ENCODE measurements around the gene CHML. TPM values are rescaled to one million over a fixed set of nuclear protein-coding genes. Genes with fewer than 3 reads are reported as not detected.

The CHML gene
- total RNA-seq, 1 donor from 2014 or later, result 21.4 TPM

DNA sequence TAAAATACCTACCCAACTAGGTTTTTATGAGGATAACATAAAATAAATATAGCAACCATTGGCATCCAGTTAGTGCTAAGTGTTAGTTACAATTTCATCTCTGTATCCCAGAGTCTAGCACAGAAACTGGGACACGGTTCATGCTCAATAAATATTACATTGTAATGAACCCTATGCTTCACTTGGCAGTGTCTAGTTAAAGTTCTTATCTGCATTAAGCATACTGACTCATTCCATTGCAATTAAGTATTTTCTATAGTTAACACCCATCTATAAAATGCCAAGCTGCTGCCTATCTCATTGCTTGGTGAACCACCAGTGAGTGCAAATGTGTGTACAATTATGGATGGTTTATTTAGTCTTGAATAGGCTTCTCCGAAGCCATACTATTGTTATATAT lies 15.2 kb downstream of the CHML start:
- Mint-ChIP-seq H3K9me3 (no peaks in the 10 kb centered on the region), H3K4me1 (peaks cover 12% of the 10 kb centered on the region), H3K27me3 (no peaks in the 10 kb centered on the region), H3K36me3 (ENCODE audit: low read depth) (no peaks in the 10 kb centered on the region), H3K4me3 (no peak overlapping the region), H3K27ac (no peak overlapping the region)
- intact Hi-C loops (cut with micrococcal nuclease), result no loop called here
- DNase-seq, result no peak

DNA sequence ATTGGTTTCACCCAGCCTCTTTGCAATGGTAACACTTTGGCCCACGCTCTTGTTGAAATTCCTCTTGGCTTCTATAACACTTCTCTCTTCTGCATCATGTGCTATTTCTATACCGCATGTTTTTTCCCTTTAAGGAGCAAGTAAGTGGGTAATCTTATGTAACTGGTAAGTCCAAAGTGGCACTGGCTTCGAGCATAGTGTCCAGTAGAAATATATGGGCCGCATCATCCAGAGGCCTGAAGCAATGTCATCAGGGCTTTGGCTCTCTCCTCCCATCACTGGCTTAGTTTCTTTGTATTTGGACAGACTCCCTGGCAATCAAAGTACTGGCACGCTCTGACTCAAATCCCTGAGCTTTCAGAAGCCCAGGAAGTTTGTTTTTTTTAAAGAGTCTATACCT lies 17.5 kb downstream of the CHML start:
- intact Hi-C loops (cut with micrococcal nuclease), result no loop called here

DNA sequence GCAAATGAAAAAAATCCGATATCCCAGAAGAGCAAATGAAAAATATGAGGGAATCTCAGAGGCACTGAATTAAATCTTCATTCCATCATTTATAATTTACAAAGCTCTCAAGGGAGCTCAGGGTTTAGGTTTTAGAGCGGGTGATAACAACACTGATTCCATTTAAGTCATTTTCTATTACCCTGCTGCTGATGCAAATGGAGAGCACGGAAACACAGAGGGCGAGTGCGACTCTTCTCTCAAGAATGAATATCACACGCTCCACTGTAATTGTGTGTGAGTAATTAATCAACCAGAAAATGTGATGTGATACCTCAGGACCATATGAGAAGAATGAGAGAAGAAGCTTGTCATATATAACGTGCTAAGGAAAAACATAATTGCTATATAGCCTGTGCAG lies 22.7 kb downstream of the CHML start:
- no peak overlapping the region for H3K4me3 Mint-ChIP-seq
- H3K4me1 Mint-ChIP-seq, result peaks cover 16% of the 10 kb centered on the region
- no peaks in the 10 kb centered on the region for H3K36me3 Mint-ChIP-seq (ENCODE audit: low read depth)
- intact Hi-C loops (cut with micrococcal nuclease), result no loop called here
- H3K27ac Mint-ChIP-seq, result peak overlapping the region; percentile 27
- no peak for DNase-seq
- no peaks in the 10 kb centered on the region for H3K9me3 Mint-ChIP-seq
- no peaks in the 10 kb centered on the region for H3K27me3 Mint-ChIP-seq

More for the DNA sequence above, 17.5 kb downstream of the CHML start:
- H3K9me3 Mint-ChIP-seq, result no peaks in the 10 kb centered on the region
- H3K27ac Mint-ChIP-seq, result no peak overlapping the region
- H3K4me3 Mint-ChIP-seq, result no peak overlapping the region
- no peaks in the 10 kb centered on the region for H3K36me3 Mint-ChIP-seq (ENCODE audit: low read depth)
- DNase-seq, result no peak
- H3K27me3 Mint-ChIP-seq, result no peaks in the 10 kb centered on the region
- H3K4me1 Mint-ChIP-seq, result peaks cover 7% of the 10 kb centered on the region

DNA sequence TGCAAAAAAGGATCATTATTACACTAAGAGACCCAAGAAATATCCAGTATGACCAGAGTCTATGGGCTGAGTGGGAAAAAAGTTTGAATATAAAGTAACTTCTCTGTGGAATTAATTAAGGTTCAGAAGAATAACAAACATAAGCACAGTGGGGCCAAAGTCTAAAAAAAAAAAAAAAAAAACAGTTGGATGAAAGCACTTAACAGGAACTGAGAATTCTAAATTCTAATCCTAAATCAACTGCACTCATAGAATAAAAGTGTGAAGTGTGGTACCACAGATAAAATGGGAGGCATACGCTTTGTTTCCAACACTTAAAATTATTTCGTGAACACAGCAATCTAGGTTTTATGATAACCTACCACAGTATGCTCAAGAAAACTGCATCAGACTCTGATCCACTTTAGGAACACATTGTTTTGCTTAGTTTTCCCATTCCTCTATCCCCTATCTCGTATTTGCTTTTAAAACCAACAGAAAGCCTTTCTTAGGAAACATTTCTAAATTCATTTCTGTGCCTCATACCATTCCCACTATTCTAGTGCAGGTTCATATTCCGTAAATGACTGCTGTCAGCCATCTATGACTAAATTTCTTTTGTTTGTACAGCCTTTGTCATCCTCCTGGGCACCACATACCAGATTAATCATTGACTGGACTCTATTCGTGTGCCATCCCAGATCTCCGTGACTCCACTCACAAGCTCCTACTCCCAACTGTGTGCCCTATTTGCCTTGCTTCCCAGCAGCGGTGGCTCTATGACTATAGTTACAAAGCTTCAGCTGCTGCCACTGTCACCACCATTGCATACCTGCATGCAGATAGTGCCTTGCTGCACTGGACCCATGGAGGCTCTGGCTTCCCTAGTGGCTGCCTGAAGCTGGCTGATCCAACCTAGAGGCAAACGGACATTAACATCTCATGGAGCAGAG lies 24.9 kb downstream of the CHML start:
- intact Hi-C loops (cut with micrococcal nuclease), result no loop called here
- no peak for DNase-seq
- no peaks in the 10 kb centered on the region for H3K36me3 Mint-ChIP-seq (ENCODE audit: low read depth)
- H3K27ac Mint-ChIP-seq, result peak overlapping the region; percentile 13
- H3K4me3 Mint-ChIP-seq, result no peak overlapping the region
- H3K4me1 Mint-ChIP-seq, result peaks cover 14% of the 10 kb centered on the region
- no peaks in the 10 kb centered on the region for H3K27me3 Mint-ChIP-seq
- no peaks in the 10 kb centered on the region for H3K9me3 Mint-ChIP-seq

DNA sequence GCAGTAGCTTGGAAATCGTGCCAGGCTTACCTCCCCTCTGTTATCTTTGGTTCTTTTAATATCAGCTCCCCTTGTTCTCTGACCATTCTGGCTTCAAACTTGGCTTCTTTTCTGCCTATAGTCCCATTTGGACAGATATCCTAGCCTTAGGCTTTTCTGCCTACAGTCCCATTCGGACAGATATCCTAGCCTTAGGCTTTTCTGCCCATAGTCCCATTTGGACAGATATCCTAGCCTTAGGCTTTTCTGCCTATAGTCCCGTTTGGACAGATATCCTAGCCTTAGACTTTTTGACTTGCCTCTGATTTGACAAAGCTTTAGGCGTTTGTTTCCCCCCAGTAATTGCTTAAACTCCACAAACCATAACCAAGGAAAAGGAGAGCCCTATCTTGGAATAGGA lies 25.6 kb downstream of the CHML start:
- Mint-ChIP-seq H3K36me3 (ENCODE audit: low read depth) (no peaks in the 10 kb centered on the region), H3K9me3 (no peaks in the 10 kb centered on the region), H3K4me1 (peaks cover 14% of the 10 kb centered on the region), H3K4me3 (no peak overlapping the region), H3K27ac (no peak overlapping the region), H3K27me3 (no peaks in the 10 kb centered on the region)
- intact Hi-C loops (cut with micrococcal nuclease), result loop anchor here (5.0 kb wide), 1 partner anchor 63 kb away; no protein-coding TSS in a partner anchor
- DNase-seq, result no peak

DNA sequence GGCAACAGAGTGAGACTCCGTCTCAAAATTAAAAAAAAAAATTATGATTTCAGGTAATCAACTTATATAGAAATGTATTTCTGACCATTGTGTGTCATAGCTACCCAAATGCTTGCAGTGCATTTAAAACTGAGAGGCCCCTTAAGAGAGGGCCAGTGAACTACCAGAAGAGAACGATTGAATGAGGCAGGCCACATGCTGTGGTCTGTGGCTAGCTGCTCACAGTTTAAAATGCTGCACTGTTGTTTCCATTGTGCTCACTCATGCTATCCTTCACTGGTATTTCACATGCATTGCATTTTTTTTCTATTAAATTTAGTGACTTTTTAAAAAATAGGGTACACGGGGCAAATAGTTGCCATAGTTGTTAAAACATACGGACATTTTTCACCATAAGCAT lies 26.0 kb downstream of the CHML start:
- Mint-ChIP-seq H3K9me3 (no peaks in the 10 kb centered on the region), H3K27me3 (no peaks in the 10 kb centered on the region), H3K4me1 (peaks cover 14% of the 10 kb centered on the region), H3K36me3 (ENCODE audit: low read depth) (no peaks in the 10 kb centered on the region), H3K4me3 (no peak overlapping the region), H3K27ac (no peak overlapping the region)
- no peak for DNase-seq
- intact Hi-C loops (cut with micrococcal nuclease), result loop anchor here (5.0 kb wide), 1 partner anchor 63 kb away; no protein-coding TSS in a partner anchor

DNA sequence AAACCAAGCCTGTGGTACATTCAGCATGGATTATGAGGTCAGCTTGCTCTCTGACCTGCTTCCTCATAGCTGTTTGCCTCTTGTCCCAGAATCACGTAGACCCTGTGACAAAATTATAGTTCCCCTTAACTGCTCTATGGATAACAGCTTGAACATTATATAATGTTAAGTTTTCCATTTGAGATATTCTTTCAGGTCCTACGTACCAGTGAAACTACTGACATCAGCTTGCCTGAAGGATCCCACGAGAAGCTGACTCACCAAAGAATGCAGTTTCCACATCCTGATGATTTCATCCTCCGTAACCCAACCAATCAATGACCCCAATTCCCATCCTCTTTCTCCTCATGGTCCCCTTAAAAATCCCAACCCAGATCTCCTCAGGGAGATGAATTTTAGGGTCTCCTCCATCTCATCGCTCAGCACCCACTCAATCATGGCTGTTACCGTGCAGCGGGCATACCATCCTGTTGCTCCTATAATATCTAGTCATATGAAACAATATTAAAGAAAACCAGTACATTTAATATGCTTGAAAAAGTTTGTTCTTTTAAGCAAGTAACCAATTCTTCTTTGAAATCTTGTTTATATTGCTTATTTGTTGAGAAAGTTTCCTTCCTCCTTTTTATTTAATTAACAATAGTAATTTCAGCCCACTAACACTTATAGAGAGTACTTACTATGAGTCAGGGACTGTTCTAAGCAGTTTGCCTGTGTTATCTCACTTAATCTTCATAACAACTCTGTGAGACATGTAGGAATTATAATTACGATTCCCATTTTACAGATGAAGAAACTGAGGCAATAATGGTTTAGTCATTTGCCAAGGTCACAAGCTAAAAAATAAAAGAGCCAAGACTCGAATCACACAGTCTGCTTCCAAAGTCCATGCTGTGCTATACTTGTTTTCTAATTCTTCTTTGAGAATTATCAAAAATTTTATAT lies 27.4 kb downstream of the CHML start:
- peak overlapping the region; percentile 35 for H3K27ac Mint-ChIP-seq
- no peak overlapping the region for H3K4me3 Mint-ChIP-seq
- intact Hi-C loops (cut with micrococcal nuclease), result loop anchor here (1.0 to 5.0 kb wide), 2 partner anchors 14 to 64 kb away; no protein-coding TSS in a partner anchor
- DNase-seq, result no peak
- peaks cover 11% of the 10 kb centered on the region for H3K4me1 Mint-ChIP-seq
- no peaks in the 10 kb centered on the region for H3K9me3 Mint-ChIP-seq
- H3K36me3 Mint-ChIP-seq (ENCODE audit: low read depth), result no peaks in the 10 kb centered on the region
- H3K27me3 Mint-ChIP-seq, result no peaks in the 10 kb centered on the region

DNA sequence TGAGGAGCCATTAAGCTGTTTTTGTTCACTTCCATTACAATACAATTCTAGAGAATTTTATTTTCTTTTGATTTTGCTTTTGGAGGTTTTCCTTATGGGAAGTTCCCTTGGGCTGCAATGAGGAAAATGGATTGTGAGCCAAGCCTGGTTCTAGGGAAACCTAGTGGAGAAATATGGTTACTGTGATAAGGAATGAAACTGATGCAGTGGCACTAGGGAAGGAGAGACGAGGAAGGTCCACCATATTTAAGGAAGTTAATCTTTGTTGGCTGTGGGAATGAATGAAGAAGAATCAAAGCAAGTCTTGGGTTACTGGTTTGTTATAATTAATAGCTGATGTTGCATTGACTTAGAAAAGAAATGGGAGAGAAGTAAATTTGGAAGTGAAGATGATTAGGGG lies 28.4 kb downstream of the CHML start:
- Mint-ChIP-seq H3K36me3 (ENCODE audit: low read depth) (no peaks in the 10 kb centered on the region), H3K27ac (no peak overlapping the region), H3K4me3 (no peak overlapping the region), H3K27me3 (no peaks in the 10 kb centered on the region), H3K9me3 (no peaks in the 10 kb centered on the region), H3K4me1 (peaks cover 5% of the 10 kb centered on the region)
- DNase-seq, result no peak
- intact Hi-C loops (cut with micrococcal nuclease), result loop anchor here (1.0 to 5.0 kb wide), 4 partner anchors 66 to 387 kb away; partner anchors contain the start of genes EXO1 and MAP1LC3C

DNA sequence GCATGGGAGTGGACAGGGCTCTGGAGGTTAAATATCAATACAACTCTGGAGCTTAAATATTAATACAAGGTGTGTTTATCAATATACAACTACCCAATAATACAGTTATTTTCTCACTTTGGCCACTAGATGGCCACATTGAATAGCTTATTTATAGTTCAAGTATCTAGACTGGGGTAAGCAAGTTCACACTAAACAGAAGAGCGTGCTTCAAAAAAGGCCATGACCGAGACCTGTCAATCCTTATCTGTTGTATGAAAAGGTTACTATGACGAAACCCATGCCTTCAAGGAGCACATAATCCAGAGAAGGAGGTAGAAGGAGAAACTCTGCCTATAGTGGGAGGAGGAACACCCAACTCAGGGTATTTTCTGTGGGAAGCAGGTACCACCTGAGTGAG lies 29.1 kb downstream of the CHML start:
- Mint-ChIP-seq H3K27ac (no peak overlapping the region), H3K4me3 (no peak overlapping the region), H3K27me3 (no peaks in the 10 kb centered on the region), H3K36me3 (ENCODE audit: low read depth) (no peaks in the 10 kb centered on the region), H3K4me1 (peaks cover 5% of the 10 kb centered on the region), H3K9me3 (no peaks in the 10 kb centered on the region)
- DNase-seq, result peak; percentile 71
- intact Hi-C loops (cut with micrococcal nuclease), result loop anchor here (1.0 to 5.0 kb wide), 4 partner anchors 66 to 388 kb away; partner anchors contain the start of genes EXO1 and MAP1LC3C

DNA sequence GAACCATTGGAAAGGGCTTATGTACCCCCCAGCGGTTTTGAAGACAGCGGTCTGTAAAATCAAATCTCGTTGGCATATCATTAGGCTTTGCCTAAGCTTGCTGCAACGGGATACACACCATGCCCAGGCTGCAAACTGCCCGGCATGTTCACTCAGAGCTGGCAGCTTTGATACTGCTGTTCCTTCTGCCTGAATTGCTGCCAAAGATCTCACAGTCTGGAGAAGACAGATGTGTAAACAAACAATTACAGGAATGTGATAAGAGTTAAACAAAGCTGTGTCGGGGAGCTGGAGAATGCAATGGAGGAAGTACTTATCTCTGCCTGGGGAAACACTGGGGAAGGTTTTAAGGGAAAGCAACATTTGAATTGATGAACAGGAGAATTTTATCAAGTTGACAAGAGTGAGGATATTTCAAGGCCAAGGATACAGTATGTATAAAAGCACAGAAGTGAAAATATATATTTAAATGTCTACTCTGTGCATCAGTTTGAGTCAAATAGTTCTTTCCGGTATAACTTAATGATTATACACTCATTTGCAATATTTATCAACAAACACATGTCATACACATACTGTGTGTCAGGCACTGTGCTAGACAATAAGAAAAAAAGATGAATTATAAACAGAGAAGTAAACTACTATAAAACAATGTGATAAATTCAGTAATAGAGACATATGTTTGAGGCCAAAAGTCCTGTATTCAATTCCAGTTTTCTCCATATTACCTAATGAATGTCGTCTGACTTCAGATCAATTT lies 29.9 kb downstream of the CHML start:
- no peaks in the 10 kb centered on the region for H3K36me3 Mint-ChIP-seq (ENCODE audit: low read depth)
- no peak for DNase-seq
- intact Hi-C loops (cut with micrococcal nuclease), result loop anchor here (2.0 to 5.0 kb wide), 2 partner anchors 67 to 389 kb away; partner anchors contain the start of gene MAP1LC3C
- peaks cover 5% of the 10 kb centered on the region for H3K4me1 Mint-ChIP-seq
- no peak overlapping the region for H3K4me3 Mint-ChIP-seq
- no peaks in the 10 kb centered on the region for H3K27me3 Mint-ChIP-seq
- no peaks in the 10 kb centered on the region for H3K9me3 Mint-ChIP-seq
- no peak overlapping the region for H3K27ac Mint-ChIP-seq

DNA sequence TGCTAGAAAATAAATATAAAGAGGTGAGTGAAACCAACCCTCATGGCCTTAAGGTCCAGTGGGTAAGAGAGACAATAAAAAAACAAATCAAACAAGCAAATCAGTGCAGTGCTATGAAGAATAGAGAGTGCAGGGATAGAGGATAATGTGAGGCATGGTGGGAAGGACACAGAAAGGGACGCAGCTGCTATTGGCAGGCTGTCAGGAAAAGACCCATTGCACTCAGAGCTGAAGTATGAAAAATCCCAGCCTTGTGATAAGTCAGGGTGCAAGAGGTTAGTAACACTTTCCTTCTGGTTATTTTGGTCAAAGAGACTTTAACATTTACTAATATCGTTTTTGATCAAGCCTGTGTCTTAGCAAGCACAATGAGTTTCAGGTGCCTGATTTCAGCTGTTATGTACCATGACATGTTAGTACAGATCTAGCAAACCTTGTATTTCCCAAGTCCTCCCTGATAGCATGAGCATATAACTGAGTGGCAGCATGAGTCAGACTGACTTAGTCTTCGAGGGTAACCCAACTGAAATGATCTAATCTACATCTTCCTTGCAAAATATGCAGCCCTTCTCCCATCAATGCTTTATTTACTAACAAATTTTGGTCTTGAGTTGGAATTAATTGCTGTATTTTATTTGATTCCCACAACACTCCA lies 31.7 kb downstream of the CHML start:
- Mint-ChIP-seq H3K36me3 (ENCODE audit: low read depth) (peaks cover under 1% of the 10 kb centered on the region), H3K4me1 (peaks cover 7% of the 10 kb centered on the region), H3K4me3 (no peak overlapping the region), H3K9me3 (no peaks in the 10 kb centered on the region), H3K27me3 (no peaks in the 10 kb centered on the region), H3K27ac (no peak overlapping the region)
- intact Hi-C loops (cut with micrococcal nuclease), result no loop called here
- DNase-seq, result no peak

DNA sequence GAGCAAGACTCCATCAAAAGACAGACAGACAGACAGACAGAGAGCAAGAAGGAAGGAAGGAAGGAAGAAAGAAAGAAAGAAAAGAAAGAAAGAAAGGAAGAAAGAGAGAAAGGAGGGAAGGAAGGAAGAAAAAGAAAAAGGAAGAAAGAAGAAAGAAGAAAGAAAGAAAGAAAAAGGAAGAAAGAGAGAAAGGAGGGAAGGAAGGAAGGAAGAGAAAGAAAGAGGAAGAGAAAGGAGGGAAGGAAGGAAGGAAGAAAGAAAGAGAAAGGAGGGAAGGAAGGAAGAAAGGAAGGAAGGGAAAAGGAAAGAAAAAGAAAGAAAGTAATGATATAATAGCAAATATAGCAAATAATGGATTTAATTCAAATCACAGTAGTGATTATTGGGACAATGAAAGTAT lies 32.7 kb downstream of the CHML start:
- intact Hi-C loops (cut with micrococcal nuclease), result no loop called here

DNA sequence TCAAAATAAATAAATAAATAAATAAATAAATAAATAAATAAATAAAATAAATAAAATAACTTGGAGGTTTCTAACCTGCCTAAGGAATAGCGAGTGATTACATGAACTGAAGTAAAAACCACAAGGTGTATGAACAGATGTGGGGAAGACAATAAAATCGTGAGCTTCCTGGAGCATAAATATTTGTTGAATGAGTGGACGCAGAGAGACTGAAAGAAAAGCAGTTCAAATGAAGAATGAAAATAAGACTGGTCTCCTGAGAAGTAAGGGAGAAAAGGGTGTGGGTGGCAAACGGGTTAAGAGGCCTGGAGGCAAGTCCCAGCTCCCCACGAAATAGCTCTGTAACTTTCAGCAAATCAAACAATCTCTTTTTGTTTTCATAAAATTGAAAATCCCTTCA lies 33.6 kb downstream of the CHML start:
- H3K4me1 Mint-ChIP-seq, result peaks cover 5% of the 10 kb centered on the region
- H3K27me3 Mint-ChIP-seq, result no peaks in the 10 kb centered on the region

More for the DNA sequence above, 32.7 kb downstream of the CHML start:
- Mint-ChIP-seq H3K4me3 (no peak overlapping the region), H3K27me3 (no peaks in the 10 kb centered on the region), H3K36me3 (ENCODE audit: low read depth) (peaks cover 9% of the 10 kb centered on the region), H3K27ac (no peak overlapping the region), H3K9me3 (no peaks in the 10 kb centered on the region), H3K4me1 (peaks cover 5% of the 10 kb centered on the region)
- DNase-seq, result no peak

More for the DNA sequence above, 33.6 kb downstream of the CHML start:
- Mint-ChIP-seq H3K9me3 (no peaks in the 10 kb centered on the region), H3K27ac (no peak overlapping the region), H3K36me3 (ENCODE audit: low read depth) (peaks cover 10% of the 10 kb centered on the region), H3K4me3 (no peak overlapping the region)
- intact Hi-C loops (cut with micrococcal nuclease), result no loop called here
- DNase-seq, result no peak

Data from activated CD4-positive, alpha-beta T cell treated with anti-CD3 and anti-CD28 coated beads, Interleukin-2, amount 10 ng/mL, durations not matched to agents 24 days and 14 days (primary cell).